GM18526 (cell line): ENCODE data around the gene MRPL39.

Experiments
- POLR2A ChIP-seq: IDR thresholded peaks from 3 replicates; pipeline ENCODE4 v1.6.1; 2011; ENCODE audit not compliant: insufficient read length; ENCODE audit errors: extremely low read depth

MRPL39 gene

GRCh38 chr21:25535849-25536248, 71.4 kb downstream of the MRPL39 start:
- TF ChIP-seq POLR2A, result no peak
